HG03432 (cell line): ENCODE results near the gene CHRND.

Experiments used
- ATAC-seq: cut with Tn5 transposase; IDR thresholded peaks from one replicate; pipeline ENCODE4 v1.9.1; 2021; ENCODE audit warnings: mild to moderate bottlenecking, moderate library complexity; ENCODE audit not compliant: unreplicated experiment

The CHRND gene

DNA sequence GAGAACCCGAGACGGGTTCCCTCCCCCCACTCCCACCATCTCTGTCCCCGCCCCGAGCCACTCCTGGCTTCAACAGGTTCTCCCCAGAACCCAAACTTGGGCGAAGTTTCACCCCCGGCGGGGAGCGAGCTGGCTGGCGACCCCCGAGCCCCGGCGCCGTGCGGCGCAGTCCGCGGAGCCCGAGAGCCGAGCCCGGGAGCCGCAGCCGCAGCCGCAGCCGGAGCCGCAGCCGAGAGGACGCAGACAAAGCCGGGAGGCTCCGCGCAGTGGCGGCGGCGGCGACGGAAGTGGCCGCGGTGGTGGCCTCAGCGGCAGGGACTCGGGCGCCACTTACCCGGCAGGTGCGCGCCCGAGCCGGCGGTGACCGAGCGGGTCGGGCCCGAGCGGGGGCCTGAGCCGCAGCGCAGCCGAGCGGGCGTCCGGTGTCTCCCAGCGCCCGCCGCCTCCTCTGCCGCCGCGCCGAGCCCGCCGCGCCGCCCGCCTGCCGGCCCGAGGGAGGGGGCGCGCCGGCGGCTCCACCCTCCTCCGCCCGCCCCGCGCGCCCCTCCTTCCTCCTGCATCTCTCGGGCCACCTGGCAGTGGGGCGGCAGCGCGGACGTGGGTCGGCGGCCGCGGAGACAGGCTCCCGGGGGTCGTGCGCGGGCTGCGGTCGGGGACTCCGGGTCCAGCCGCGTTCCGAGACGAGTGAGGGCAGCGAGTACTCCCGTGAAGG lies 38.4 kb upstream of the CHRND start, which contains the start of gene ECEL1:
TSS of gene ECEL1 (minus strand) at position 450 of the 712 bp plus-strand sequence. CDS start 1,181 bp downstream, outside the sequence.
- ATAC-seq = no peak

- ATAC-seq = no peak
These were observed 37.8 kb upstream of the CHRND start for GRCh38 chr2:232488097-232488711.

DNA sequence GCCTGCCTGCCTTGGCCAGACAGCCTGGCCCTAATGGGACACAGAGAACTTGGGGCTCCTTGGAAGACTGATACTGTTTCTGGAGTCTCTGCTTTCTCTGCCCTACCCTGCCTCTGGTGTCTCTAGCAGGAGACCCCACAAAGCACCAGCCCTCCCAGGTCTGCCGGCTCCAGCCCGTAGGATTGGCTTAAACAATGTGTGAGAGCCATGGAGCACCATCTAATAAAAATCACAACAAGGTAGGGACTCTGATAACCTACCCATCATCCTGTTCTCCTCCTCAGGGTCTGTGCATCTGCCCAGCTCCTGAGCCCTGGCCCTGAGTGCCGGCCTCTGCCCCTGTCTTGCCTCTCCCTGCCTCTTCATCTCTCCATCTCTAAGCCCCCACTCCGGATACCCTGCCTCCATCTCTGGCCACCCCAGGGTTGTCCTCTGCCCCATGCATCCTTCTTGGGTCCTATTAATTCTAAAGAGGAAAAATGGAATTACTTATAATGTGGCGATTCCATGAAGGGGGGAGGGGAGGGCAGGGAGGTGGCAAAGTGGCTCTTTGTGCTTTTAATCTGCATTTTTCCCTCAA lies 37.1 kb upstream of the CHRND start:
- no peak for ATAC-seq

DNA sequence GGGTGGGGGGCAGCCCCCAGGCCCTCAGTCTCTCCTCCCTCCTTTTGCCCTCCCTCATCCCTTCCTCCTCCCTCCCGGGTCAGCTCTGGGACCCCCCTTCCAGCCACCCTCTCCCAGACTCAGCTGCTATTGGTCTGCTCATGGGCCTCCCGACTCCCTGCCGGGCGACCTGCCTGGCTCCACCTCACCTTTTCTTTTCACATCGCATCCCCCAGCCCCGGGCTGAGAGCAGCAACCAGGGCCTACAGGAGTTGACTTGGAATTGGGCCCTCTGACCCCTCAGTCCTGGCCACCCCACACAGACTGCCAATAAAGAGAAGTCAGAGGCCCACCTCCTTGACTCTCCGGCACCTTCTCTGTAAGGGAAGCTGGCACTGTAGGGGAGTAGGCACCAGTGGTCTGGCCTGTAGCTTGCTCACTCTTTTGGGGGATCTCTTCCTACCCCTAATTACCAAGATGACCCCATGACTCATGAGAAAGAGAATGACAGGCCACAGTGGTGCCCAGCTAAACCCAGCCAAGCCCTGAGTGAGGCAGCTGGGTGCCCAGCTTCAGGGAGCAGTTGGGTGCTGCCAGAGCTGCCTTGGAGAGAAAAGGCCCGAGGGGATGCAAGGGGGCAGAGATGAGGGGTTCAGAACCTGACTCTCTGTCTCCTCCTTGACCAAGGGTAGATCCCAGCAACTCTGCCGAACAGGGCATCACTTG lies 36.3 kb upstream of the CHRND start:
- ATAC-seq = no peak

- ATAC-seq = no peak
These were observed 35.5 kb upstream of the CHRND start for GRCh38 chr2:232490221-232491138.

DNA sequence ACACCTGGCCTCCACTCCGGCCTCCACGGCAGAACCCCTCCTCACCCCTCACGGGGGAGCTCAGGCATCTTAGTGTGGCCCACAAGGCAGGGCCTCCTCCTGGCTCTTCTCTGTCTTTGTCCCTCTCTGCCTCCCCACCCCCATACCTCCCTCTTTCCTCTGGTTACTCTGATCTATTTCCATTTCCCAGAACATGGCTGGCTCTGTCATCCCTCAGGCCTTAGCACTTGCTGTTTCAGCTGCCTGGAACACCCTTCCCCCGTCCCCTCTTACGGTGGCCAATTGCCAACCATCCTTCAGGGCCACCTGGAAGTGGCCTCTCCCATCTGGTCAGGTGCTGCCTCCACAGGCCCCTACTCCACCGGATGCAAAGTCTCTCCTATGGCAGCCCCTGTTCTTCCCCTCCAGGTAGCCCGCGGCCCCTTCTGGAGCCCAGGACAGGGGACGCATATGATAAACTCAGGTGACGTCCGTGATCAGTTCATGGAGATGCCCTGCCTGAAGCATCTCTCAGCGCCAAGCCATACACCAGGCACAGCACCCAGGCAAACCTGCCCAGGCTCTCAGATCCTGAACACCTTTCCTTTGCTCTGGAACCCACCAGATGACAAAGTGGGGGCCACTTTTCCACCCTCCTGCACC lies 34.7 kb upstream of the CHRND start:
- no peak for ATAC-seq

GRCh38 chr2:232492236-232492848 lies 33.6 kb upstream of the CHRND start:
- ATAC-seq = no peak

DNA sequence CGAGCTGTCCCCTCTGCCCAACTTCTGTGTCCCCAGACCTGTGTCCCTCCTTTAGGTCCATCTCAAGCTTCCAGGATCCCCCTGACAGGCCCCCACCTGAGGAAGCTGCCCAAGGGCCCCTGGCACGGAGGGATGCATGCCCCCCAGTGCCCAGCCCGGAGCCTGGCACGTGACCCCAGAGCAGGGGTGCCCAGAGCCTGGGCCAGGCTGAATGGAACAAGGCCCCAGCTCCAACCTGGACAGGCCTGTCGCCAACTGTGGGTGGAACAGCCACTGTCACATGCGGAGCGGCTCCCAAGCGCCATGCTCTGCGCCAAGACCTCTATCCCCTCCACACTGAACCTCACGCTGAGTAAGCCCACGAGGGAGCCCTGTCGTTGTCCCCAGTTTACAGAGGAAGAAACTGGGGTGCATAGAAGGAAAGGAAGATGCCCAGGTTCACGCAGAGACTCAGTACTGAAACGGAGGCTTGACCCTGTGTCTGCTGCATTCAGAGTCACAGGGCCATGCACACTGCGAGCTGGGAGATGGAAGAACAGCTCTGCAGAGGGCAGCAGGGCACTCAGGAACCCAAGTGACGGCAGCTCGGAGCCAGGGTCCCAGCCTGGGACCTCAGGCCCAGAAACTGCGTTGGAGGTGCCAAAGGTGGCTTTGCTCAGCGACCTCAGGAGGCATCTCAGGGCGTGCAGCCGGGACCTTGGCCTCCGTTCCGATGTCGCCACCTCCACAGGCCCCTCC lies 32.8 kb upstream of the CHRND start:
- ATAC-seq = no peak

DNA sequence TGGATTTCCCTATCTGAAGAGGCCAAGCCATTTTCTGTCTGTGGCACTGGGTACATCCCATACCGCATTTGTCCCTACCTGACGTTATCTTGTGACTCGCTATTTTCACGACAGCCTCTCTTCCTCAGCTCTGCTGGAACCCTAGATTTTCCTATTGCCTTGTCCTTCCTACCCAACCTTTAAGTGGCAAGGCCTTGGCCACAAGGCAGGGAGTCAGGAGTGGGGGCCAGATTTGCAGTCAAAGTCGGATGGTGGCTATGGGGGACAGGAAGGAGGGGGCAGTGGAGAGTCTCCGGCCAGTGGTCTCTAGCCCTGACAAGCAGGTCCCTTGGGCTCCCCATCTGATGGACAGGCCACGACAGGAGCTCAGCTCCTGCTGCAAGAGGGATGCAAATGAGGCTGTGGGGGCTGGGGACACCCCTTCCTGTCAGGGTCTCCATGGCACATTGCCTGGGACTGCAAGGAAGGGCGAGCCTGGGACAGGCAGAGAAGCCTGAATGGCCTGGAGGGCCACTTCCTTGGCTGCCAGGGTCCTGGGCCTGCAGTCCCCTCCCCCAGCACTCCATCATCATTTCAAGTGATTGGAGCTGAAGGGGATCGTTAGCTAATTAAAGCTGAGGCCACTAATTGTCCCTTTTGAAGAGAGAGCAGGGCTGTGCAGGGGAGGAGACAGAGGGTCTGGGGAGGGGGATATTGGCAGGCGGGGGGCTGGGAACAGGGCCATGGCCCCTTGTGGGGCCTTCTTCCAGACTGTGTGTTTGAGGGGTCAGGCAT lies 32.1 kb upstream of the CHRND start:
- ATAC-seq = no peak

DNA sequence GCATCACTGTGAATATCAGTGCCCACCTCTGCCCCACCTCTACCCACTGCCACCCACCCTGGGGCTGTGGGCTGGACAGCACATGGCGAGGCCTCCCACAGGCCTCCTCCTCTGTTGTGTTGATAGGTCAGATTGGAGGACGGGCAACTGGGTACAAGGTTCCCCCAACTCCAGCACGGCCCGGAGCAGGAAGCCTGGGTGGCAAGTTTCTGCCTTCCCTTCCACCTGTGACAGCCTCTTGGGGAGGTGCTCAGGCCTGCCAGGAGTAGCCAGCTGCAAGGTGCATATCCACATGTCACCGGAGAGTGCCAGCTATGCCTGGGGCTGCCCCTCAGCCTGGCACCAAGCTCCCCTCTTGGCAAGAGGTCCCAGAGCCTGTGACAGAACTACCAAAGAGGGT lies 31.4 kb upstream of the CHRND start:
- no peak for ATAC-seq

- no peak for ATAC-seq
These were observed 30.7 kb upstream of the CHRND start for GRCh38 chr2:232495292-232495691.

- ATAC-seq = no peak
These were observed 29.3 kb upstream of the CHRND start for GRCh38 chr2:232496501-232497270.

- ATAC-seq = no peak
These were observed 28.6 kb upstream of the CHRND start for GRCh38 chr2:232497348-232497747.

GRCh38 chr2:232498452-232498851 lies 27.5 kb upstream of the CHRND start:
- ATAC-seq = no peak

DNA sequence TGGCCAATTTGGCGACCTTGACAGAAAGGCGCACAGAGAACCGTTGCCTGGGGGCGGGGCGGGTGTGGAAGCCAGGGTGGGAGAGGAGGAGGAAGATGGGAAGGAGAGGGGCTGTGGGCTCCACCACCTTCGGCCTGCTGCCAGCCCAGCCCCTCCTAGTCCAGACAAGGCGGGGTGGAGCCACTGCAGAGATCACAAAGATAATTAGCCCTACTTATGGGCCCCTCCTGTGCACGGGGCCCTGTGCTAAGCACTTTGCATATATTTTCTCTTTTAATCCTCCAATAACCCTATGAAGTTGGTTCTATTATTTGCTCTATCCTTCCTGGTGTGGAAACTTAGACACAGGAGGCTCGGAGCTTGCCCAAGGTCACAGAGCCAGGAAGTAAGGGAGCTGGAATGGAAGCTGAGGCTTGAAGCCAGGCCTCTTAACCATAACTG lies 24.6 kb upstream of the CHRND start:
- ATAC-seq = no peak

GRCh38 chr2:232501794-232502390 lies 24.1 kb upstream of the CHRND start:
- ATAC-seq = no peak

DNA sequence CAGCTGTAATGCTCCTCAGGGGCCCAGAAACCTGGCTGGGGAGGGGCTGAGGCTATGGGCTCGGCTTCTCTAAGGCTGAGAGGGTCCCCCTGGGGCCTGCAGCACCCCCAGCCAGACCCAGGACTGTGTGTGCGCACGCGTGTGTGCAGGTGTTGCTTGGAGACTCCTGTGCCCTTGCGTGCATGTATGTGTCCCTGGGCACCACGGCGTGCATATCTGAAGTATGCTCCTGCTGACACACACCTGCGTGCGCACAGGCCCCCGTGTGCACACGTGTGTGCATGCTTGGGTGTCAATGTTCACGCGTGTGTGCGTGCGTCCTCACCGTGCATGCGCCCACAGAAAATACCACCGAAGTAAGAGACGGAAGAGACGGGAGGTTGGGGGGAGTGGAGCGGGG lies 23.4 kb upstream of the CHRND start:
- no peak for ATAC-seq
